ENCODE results near the gene INSRR.

Gene INSRR

GRCh38 chr1:156795787-156796186 is 63.1 kb downstream of the INSRR start:
- peaks cover 95 to 100% (median 95%) of the 10 kb centered on the region in 3 donors for H3K36me3 ChIP-seq
- H3K9me3 ChIP-seq = no peaks in the 10 kb centered on the region
- DNase-seq = no peak
- H3K27ac ChIP-seq = no peak overlapping the region
- intact Hi-C loops (cut with DNase I; ENCODE audit: low total_unique reads) = no loop called here
- H3K4me3 ChIP-seq = no peak overlapping the region
- no peaks in the 10 kb centered on the region for H3K4me1 ChIP-seq
- TF ChIP-seq CTCF (IDR thresholded peaks at IDR 0.05) = no peak
- no peaks in the 10 kb centered on the region for H3K27me3 ChIP-seq

- no peak for DNase-seq
- no peaks in the 10 kb centered on the region for H3K4me1 ChIP-seq
- H3K27me3 ChIP-seq = no peaks in the 10 kb centered on the region
- no peak overlapping the region for H3K4me3 ChIP-seq
- no peaks in the 10 kb centered on the region for H3K9me3 ChIP-seq
- peaks cover 91 to 97% (median 95%) of the 10 kb centered on the region in 3 donors for H3K36me3 ChIP-seq
- intact Hi-C loops (cut with DNase I; ENCODE audit: low total_unique reads) = no loop called here
- TF ChIP-seq CTCF (IDR thresholded peaks at IDR 0.05) = no peak
- no peak overlapping the region for H3K27ac ChIP-seq
These were observed 63.6 kb downstream of the INSRR start for GRCh38 chr1:156795374-156795733.

GRCh38 chr1:156794506-156795373 is 64.2 kb downstream of the INSRR start:
- no peak for TF ChIP-seq CTCF (IDR thresholded peaks at IDR 0.05)
- no peaks in the 10 kb centered on the region for H3K9me3 ChIP-seq
- H3K4me3 ChIP-seq = no peak overlapping the region
- H3K27me3 ChIP-seq = no peaks in the 10 kb centered on the region
- H3K36me3 ChIP-seq = peaks cover 85 to 93% (median 91%) of the 10 kb centered on the region in 3 donors
- no peak for DNase-seq
- intact Hi-C loops (cut with DNase I; ENCODE audit: low total_unique reads) = no loop called here
- H3K27ac ChIP-seq = no peak overlapping the region
- H3K4me1 ChIP-seq = no peaks in the 10 kb centered on the region

All from tibial artery (tissue), 4 donors.